ENCODE results near the gene CHMP4B. TPM values are rescaled to one million over a fixed set of nuclear protein-coding genes. Genes with fewer than 3 reads are reported as not detected.

CHMP4B gene
- total RNA-seq, 2 experiments from 2014 or later = 44.2 to 49.3 TPM

- DNase-seq (no peak), ATAC-seq (ENCODE audit: poor library complexity) (no peak)
- intact Hi-C loops (cut with DNase I, micrococcal nuclease) = loop anchor here (5.0 kb wide), 3 partner anchors 47 to 67 kb away; partner anchors contain the start of gene CHMP4B (in 1 of the 2)
- Mint-ChIP-seq H3K27ac (peak overlapping the region; percentile 87), H3K27me3 (no peaks in the 10 kb centered on the region), H3K4me1 (ENCODE audit: low read depth) (peaks cover 42% of the 10 kb centered on the region), H3K9me3 (no peaks in the 10 kb centered on the region), H3K36me3 (ENCODE audit: low read depth) (peaks cover 35% of the 10 kb centered on the region), H3K4me3 (peak overlapping the region; percentile 54)
- no peaks in the 10 kb centered on the region for H3K9me3 ChIP-seq (ENCODE audit: control insufficient read depth in 1 of 2, insufficient read depth in 1 of 2, low read length in 2 of 2)
- H3K27ac ChIP-seq (ENCODE audit: low read depth in 1 of 2, low read length in 2 of 2) = peak overlapping the region; percentile 18 to 23
- POLR2A ChIA-PET = interaction anchor here (1.1 to 2.6 kb wide), 7 partner anchors 10 to 253 kb away, joined by 3 to 15 read pairs (median 6); partner anchors contain the start of genes CHMP4B, EIF2S2, RALY and ZNF341
- CTCF ChIA-PET = no interaction called here
- H3K36me3 ChIP-seq (ENCODE audit: insufficient read depth, low read length) = peaks cover 13% of the 10 kb centered on the region
- peaks cover 35% of the 10 kb centered on the region for H3K4me1 ChIP-seq (ENCODE audit: insufficient read depth, low read length)
- H3K27me3 ChIP-seq (ENCODE audit: control insufficient read depth in 1 of 2, insufficient read depth in 2 of 2, low read length in 2 of 2) = no peaks in the 10 kb centered on the region
- H3K4me3 ChIP-seq (ENCODE audit: low read length) = no peak overlapping the region
- no peak for TF ChIP-seq CTCF (IDR thresholded peaks at IDR 0.05)
Observed at GRCh38 chr20:33859751-33860150, 48.6 kb downstream of the CHMP4B start.

- no peak overlapping the region for H3K4me3 ChIP-seq (ENCODE audit: low read length)
- H3K4me1 Mint-ChIP-seq (ENCODE audit: low read depth) = peaks cover 41% of the 10 kb centered on the region
- H3K27me3 Mint-ChIP-seq = no peaks in the 10 kb centered on the region
- H3K27me3 ChIP-seq (ENCODE audit: control insufficient read depth in 1 of 2, insufficient read depth in 2 of 2, low read length in 2 of 2) = no peaks in the 10 kb centered on the region
- no peak for TF ChIP-seq CTCF (IDR thresholded peaks at IDR 0.05)
- DNase-seq (no peak), ATAC-seq (ENCODE audit: poor library complexity) (no peak)
- H3K36me3 Mint-ChIP-seq (ENCODE audit: low read depth) = peaks cover 19% of the 10 kb centered on the region
- no peak overlapping the region for H3K27ac ChIP-seq (ENCODE audit: low read depth in 1 of 2, low read length in 2 of 2)
- POLR2A ChIA-PET = no interaction called here
- peaks cover 2% of the 10 kb centered on the region for H3K36me3 ChIP-seq (ENCODE audit: insufficient read depth, low read length)
- CTCF ChIA-PET = no interaction called here
- H3K9me3 Mint-ChIP-seq = no peaks in the 10 kb centered on the region
- no peaks in the 10 kb centered on the region for H3K9me3 ChIP-seq (ENCODE audit: control insufficient read depth in 1 of 2, insufficient read depth in 1 of 2, low read length in 2 of 2)
- no peak overlapping the region for H3K27ac Mint-ChIP-seq
- peaks cover 35% of the 10 kb centered on the region for H3K4me1 ChIP-seq (ENCODE audit: insufficient read depth, low read length)
- intact Hi-C loops (cut with DNase I, micrococcal nuclease) = loop anchor here in 1 of 2 experiments (5.0 kb wide), 2 partner anchors 51 to 69 kb away; no protein-coding TSS in a partner anchor
- H3K4me3 Mint-ChIP-seq = no peak overlapping the region
Observed at GRCh38 chr20:33861458-33861857, 50.3 kb downstream of the CHMP4B start.

- H3K4me3 ChIP-seq (ENCODE audit: low read length) = no peak overlapping the region
- TF ChIP-seq CTCF (IDR thresholded peaks at IDR 0.05) = peak; percentile 62
- ATAC-seq (ENCODE audit: poor library complexity) (peak; percentile 37), DNase-seq (peak in 13 of 14 experiments; percentile 18 to 65 (median 37))
- H3K9me3 ChIP-seq (ENCODE audit: control insufficient read depth in 1 of 2, insufficient read depth in 1 of 2, low read length in 2 of 2) = no peaks in the 10 kb centered on the region
- H3K4me1 Mint-ChIP-seq (ENCODE audit: low read depth) = peaks cover 31% of the 10 kb centered on the region
- no peak overlapping the region for H3K27ac Mint-ChIP-seq
- no peak overlapping the region for H3K4me3 Mint-ChIP-seq
- H3K36me3 ChIP-seq (ENCODE audit: insufficient read depth, low read length) = no peaks in the 10 kb centered on the region
- intact Hi-C loops (cut with DNase I, micrococcal nuclease) = loop anchor here (1.0 to 5.0 kb wide), 5 partner anchors 49 to 266 kb away; no protein-coding TSS in a partner anchor
- H3K27me3 Mint-ChIP-seq = no peaks in the 10 kb centered on the region
- ChIA-PET CTCF (interaction anchor here (1.4 kb wide), 1 partner anchor 267 kb away, joined by 4 read pairs; no protein-coding TSS in a partner anchor), POLR2A (no interaction called here)
- peaks cover 8% of the 10 kb centered on the region for H3K36me3 Mint-ChIP-seq (ENCODE audit: low read depth)
- H3K27me3 ChIP-seq (ENCODE audit: control insufficient read depth in 1 of 2, insufficient read depth in 2 of 2, low read length in 2 of 2) = no peaks in the 10 kb centered on the region
- no peak overlapping the region for H3K27ac ChIP-seq (ENCODE audit: low read depth in 1 of 2, low read length in 2 of 2)
- no peaks in the 10 kb centered on the region for H3K9me3 Mint-ChIP-seq
- H3K4me1 ChIP-seq (ENCODE audit: insufficient read depth, low read length) = peaks cover 32% of the 10 kb centered on the region
Observed at GRCh38 chr20:33862709-33863403, 51.7 kb downstream of the CHMP4B start.
